Measurements from ENCODE around the gene SREK1.

DNA sequence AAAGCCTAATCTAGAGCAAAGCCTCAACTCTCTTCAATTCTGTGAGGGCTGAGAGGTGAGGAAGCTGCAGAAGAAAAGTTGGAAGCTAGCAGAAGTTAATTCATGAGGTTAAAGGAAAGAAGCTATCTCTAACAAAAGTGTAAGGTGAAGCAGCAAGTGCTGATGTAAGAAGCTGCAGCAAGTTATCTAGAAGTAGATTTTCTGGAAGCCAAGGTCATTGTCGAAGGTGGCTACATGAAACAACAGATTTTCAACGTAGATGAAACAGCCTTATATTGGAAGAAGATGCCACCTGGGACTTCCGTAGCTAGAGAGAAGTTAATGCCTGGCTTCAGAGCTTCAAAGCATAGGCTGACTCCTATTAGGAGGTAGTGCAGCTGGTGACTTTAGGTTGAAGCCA lies 42.0 kb downstream of the SREK1 start:
- TF ChIP-seq, protein P1, sequence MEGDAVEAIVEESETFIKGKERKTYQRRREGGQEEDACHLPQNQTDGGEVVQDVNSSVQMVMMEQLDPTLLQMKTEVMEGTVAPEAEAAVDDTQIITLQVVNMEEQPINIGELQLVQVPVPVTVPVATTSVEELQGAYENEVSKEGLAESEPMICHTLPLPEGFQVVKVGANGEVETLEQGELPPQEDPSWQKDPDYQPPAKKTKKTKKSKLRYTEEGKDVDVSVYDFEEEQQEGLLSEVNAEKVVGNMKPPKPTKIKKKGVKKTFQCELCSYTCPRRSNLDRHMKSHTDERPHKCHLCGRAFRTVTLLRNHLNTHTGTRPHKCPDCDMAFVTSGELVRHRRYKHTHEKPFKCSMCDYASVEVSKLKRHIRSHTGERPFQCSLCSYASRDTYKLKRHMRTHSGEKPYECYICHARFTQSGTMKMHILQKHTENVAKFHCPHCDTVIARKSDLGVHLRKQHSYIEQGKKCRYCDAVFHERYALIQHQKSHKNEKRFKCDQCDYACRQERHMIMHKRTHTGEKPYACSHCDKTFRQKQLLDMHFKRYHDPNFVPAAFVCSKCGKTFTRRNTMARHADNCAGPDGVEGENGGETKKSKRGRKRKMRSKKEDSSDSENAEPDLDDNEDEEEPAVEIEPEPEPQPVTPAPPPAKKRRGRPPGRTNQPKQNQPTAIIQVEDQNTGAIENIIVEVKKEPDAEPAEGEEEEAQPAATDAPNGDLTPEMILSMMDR (IDR thresholded peaks at IDR 0.05) = no peak
- no peak for TF ChIP-seq POLR2A (IDR thresholded peaks at IDR 0.05)

Measured in tibial nerve (tissue), 3 donors.